Stimulated activated CD8-positive, alpha-beta memory T cell treated with anti-CD3 and anti-CD28 coated beads, Interleukin-12 subunit alpha, Interleukin-12 subunit beta, amount 100 ng/mL, for 24 hours (primary cell): ENCODE results near the gene TMEM170B.
"Not testable (repeated sequence)": the region's sequence is repeated elsewhere in the genome, so short reads cannot be mapped to it uniquely, and the experiment has no call there.

Experiments
- DNase-seq: peaks from one replicate; pipeline ENCODE4 v3.0.0-alpha.2; 2020; ENCODE audit errors: extremely low read depth

Gene TMEM170B

GRCh38 chr6:11528996-11529395, 8.6 kb upstream of the TMEM170B start:
- DNase-seq: no peak

GRCh38 chr6:11532097-11532496, 5.5 kb upstream of the TMEM170B start:
- DNase-seq: no peak

- no peak for DNase-seq
These were observed 3.0 kb upstream of the TMEM170B start for GRCh38 chr6:11534561-11534960.

GRCh38 chr6:11535801-11536230, 1.7 kb upstream of the TMEM170B start:
- DNase-seq: no peak

- DNase-seq: no peak
These were observed 754 bp upstream of the TMEM170B start for GRCh38 chr6:11536795-11537194.

GRCh38 chr6:11538052-11538818, 686 bp downstream of the TMEM170B start:
- no peak for DNase-seq

- no peak for DNase-seq
These were observed 1.4 kb downstream of the TMEM170B start for GRCh38 chr6:11538819-11539468.

GRCh38 chr6:11542863-11543262, 5.3 kb downstream of the TMEM170B start:
- no peak for DNase-seq

- DNase-seq: no peak
These were observed 6.5 kb downstream of the TMEM170B start for GRCh38 chr6:11543919-11544518.

GRCh38 chr6:11547846-11548245, 10.3 kb downstream of the TMEM170B start:
- DNase-seq: not testable (repeated sequence)

GRCh38 chr6:11548578-11548977, 11.0 kb downstream of the TMEM170B start:
- not testable (repeated sequence) for DNase-seq

- no peak for DNase-seq
These were observed 13.5 kb downstream of the TMEM170B start for GRCh38 chr6:11551053-11551452.

- no peak for DNase-seq
These were observed 14.9 kb downstream of the TMEM170B start for GRCh38 chr6:11552442-11552841.

- no peak for DNase-seq
These were observed 16.3 kb downstream of the TMEM170B start for GRCh38 chr6:11553824-11554223.

GRCh38 chr6:11556309-11556708, 18.8 kb downstream of the TMEM170B start:
- no peak for DNase-seq

GRCh38 chr6:11563793-11564192, 26.2 kb downstream of the TMEM170B start:
- DNase-seq: no peak

GRCh38 chr6:11566609-11567008, 29.1 kb downstream of the TMEM170B start:
- DNase-seq: no peak

GRCh38 chr6:11571073-11571472, 33.5 kb downstream of the TMEM170B start:
- DNase-seq: no peak

GRCh38 chr6:11575408-11576033, 38.0 kb downstream of the TMEM170B start:
- no peak for DNase-seq

- no peak for DNase-seq
These were observed 43.3 kb downstream of the TMEM170B start for GRCh38 chr6:11580686-11581405.

GRCh38 chr6:11584244-11584643, 46.7 kb downstream of the TMEM170B start:
- no peak for DNase-seq
